ENCODE results near the gene PALD1.

The PALD1 gene

DNA sequence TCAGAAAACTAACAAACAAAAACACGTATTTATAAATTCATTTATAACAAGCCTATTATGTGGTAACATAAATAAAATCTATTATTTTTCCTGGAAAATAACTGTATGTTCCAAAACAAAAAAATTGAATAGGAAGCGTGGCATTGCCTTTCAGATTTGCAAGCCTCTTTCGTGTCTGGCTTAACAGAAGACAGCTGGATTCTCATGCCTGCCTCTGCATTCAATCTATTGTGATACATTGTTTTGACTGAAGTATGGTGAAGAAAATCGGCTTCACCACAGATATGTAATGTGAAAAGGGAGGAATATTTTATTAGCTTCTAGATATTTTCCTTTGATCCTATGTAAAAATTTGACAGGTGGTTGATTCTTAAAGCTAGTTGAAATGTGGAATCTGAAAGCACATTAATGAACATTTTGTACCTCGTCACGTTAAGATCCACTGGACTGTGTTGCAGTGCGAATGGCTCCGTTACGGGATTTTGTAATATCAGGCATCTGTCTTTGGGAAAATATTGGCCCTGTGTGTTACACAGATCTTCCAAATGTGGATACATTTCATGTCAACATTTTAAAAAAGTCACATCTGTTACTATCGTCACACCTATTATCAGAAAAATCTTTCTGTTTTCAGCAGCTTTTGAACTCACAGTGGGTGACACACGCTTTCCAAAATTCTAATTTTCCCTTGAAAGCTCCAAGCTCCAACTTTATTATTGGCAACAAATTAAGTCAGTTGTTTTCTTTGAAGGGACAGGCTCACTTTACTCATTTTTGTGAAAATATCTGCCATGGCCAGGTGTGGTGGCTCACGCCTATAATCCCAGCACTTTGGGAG lies 26.2 kb downstream of the PALD1 start:
- no peak for DNase-seq (ENCODE audit: low read depth, low spot score)

DNA sequence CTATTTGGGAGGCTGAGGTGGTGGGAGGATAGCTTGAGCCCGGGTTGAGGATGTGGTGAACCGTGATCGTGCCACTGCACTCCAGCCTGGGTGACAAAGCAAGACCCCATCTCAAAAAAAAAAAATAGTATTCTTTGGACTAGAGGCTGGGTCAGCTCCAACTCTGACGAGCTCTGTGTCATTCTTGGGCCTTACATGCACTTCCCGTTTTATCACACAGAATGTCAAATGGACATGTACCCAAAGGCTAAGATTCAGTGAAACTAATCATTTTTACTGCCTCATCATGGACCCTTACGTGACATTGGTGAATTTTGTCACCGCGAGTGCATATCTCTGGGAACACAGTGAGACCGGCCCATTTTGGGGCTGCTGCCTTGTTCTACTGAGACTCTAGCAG lies 27.3 kb downstream of the PALD1 start:
- DNase-seq (ENCODE audit: low read depth, low spot score), result no peak

DNA sequence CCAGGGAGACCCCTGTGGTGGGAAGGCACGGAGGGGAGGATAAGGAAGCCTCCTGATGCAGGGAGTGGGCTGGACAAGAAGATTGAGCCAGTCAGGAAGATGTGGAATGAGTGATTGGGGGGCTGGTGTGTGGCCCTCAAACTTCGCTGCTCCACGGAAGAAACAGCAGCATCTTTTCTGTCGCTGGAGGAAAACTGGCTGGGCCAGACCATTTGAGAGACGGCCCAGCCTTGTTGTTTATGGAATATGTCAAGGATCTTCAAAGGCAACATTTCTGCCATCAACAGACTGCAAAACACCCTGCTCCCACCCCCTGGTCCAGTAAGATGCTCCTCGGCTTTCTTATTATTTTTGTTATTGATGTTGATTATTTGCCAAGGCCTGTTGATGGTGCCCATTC lies 29.4 kb downstream of the PALD1 start:
- DNase-seq (ENCODE audit: low read depth, low spot score), result no peak

GRCh38 chr10:70508912-70509756 lies 30.6 kb downstream of the PALD1 start:
- no peak for DNase-seq (ENCODE audit: low read depth, low spot score)

GRCh38 chr10:70509757-70510147 lies 31.2 kb downstream of the PALD1 start:
- DNase-seq (ENCODE audit: low read depth, low spot score), result no peak

DNA sequence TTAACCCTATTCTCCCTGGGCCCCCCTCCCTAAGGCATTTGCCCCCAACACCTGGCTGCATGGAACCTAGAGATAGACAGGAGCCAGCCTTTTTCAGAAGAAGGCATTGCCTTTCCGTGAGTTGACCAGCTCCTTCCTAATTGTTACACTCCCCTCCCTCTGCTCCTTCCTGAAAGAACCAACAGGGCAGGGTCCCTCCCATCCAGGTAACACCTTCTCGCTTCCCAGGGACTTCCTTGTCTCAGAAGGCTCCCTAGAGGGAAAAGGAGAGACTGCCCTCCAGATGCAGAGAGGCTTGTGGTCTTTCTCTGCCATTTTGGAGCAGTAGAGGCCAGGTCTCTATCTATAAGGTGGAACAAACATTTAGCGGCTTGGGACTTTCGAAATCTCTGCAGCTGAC lies 31.9 kb downstream of the PALD1 start:
- DNase-seq (ENCODE audit: low read depth, low spot score), result no peak

DNA sequence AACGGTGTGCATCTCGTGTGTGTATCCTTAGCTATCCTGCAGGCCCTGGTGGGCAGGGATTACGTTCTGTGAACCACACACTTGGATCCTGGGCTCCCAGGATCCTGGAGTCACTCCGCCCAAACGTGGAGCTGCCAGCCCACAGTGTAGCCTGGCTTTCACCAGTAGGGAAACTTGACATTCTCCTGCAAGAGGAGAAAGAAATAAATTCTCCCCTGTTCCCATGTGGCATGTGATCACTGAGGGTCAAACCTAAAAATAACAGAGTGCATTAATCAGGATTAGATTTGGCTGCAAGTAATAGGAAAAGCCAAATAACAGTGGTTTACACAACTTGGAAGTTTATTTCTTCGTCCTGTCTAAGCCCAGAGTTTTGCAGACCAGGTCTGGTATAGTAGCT lies 32.3 kb downstream of the PALD1 start:
- DNase-seq (ENCODE audit: low read depth, low spot score), result no peak

DNA sequence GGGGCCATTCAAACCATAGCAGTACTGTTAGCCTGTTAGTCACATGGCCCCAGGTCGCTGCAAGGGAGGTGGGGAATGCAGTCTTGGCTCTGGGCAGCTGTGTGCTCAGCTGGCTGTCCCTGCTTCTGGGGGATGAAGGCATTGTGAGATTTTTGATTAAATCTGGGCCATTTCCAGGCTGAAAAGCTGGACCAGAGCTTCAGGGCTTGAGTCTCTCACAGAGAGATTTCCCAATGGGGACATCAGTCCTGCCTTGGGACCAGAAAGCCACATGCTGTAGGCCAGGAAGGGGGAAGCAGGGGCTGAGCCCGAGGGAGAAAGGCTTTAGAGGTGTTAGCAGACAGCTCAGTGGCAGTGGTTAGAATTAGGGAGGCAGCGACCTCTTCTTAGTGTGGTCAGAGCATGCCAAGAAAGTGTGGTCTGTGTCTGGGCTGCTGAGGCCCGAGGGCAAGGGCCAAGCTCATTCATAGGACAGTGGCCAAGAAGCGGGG lies 33.6 kb downstream of the PALD1 start:
- DNase-seq (ENCODE audit: low read depth, low spot score), result no peak

DNA sequence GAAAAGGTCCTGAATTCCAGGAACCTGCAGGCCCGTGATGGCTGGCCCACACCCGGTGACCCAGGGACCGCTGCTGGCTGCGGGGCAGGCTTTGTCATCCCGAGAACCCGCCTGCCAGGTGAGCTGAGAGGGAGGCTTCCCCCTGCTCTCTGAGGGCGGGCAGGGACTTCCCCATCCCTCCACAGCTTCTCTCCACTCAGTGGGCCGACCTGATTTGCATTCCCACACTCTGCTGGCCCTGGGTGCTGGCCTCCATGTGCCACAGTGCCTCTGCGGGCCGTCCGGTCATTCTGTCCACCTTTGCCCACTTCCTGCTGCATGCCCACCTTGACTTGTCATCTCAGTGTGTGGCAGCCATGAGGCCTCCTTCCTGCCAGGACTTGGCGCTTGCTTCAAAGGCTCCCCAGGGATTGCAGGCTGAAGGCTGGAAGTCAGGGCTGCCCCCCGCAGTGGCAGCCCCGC lies 35.3 kb downstream of the PALD1 start:
- DNase-seq (ENCODE audit: low read depth, low spot score), result no peak

GRCh38 chr10:70514591-70514990 lies 36.0 kb downstream of the PALD1 start:
- DNase-seq (ENCODE audit: low read depth, low spot score), result no peak

DNA sequence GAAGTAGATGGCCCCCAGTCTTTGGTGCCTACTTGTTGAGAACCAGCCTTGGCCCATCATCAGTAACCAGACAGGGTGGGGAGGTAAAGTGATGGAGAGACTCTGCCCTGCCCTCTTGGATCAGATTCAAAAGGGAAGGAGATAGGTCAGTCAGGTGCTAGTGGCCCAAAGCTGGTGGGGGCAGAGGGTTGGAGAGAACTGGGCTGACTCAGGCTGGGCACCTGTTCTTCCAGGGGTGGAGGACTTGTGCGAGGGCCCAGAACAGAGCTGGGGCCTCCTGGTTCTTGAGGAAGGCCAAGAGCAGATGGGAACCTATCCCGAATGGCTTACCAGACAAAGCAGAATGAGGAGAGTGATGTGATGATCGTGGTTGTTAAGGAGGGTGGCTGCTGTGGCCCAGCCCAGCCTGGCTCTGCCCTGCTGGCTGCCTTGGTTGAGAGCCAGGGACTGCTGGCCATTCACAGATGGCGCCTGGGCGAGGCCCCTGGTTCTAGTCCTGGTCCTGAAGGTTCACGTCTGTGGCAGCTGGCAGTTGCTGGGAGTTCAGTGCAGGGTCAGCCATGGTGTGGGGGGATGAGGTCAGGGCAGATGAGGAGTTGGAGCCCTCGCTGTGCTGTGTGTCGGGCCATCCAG lies 36.6 kb downstream of the PALD1 start:
- DNase-seq (ENCODE audit: low read depth, low spot score), result no peak

- no peak for DNase-seq (ENCODE audit: low read depth, low spot score)
These were observed 40.1 kb downstream of the PALD1 start for GRCh38 chr10:70518695-70519094.

- DNase-seq (ENCODE audit: low read depth, low spot score), result no peak
These were observed 44.5 kb downstream of the PALD1 start for GRCh38 chr10:70523057-70523456.

- no peak for DNase-seq (ENCODE audit: low read depth, low spot score)
These were observed 45.0 kb downstream of the PALD1 start for GRCh38 chr10:70523549-70523948.

- DNase-seq (ENCODE audit: low read depth, low spot score), result no peak
These were observed 49.7 kb downstream of the PALD1 start for GRCh38 chr10:70528314-70528713.

GRCh38 chr10:70528741-70529362 lies 50.3 kb downstream of the PALD1 start:
- DNase-seq (ENCODE audit: low read depth, low spot score), result no peak

DNA sequence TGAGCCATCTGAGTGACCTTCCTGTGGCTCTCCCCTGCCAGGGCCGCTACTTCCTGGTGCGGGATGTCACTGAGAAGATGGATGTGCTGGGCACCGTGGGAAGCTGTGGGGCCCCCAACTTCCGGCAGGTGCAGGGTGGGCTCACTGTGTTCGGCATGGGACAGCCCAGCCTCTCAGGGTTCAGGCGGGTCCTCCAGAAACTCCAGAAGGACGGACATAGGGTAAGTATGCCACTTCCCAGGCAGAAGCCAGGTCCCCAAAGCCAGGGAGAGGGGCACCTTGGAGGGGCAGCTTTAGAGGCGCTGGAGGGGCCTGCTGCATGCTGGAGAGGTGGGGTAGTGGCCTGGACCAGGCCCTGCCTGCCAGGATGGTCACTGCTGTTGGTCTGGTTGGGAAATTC lies 51.3 kb downstream of the PALD1 start:
- no peak for DNase-seq (ENCODE audit: low read depth, low spot score)

DNA sequence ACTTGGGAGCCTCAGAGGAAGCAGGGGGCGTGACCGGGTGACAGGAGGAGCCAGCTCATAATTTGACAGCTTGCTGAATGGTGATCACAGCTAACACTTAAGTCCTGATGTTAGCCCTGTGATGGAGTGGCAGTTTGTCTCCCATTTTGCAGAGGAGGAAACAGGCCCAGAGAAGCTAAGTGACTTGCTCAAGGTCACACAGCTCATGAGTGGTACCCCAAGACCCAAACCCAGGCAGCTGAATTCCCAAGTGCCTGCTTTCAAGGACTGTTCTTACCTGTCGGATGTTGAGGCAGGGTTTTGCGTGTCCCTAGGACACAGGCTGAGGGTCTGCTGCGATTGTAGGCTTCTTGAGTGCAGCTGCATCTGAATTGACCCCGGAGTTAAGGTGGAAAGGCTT lies 51.7 kb downstream of the PALD1 start:
- no peak for DNase-seq (ENCODE audit: low read depth, low spot score)

DNA sequence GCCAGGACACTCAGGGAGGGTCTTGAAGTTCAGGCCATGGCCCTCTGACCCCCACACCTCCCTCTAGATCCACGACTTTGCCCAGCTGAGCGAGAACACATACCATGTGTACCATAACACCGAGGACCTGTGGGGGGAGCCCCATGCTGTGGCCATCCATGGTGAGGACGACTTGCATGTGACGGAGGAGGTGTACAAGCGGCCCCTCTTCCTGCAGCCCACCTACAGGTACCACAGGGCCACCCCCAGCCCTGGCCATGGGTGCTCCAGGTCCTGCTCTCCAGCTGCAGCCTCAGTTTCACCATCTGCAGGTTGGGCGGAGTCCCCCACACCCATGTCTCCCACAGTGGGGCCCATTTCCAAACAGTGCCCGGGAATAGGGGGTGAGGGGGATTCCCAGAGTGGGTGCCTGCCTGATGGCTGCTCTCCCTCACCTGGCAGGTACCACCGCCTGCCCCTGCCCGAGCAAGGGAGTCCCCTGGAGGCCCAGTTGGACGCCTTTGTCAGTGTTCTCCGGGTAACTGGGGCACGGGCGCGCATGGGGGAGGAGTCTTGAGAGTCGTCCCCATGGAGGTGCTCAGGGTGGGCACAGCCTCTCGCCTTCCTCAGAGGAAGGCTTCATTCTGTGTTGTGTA lies 54.1 kb downstream of the PALD1 start:
- no peak for DNase-seq (ENCODE audit: low read depth, low spot score)

- DNase-seq (ENCODE audit: low read depth, low spot score), result no peak
These were observed 54.6 kb downstream of the PALD1 start for GRCh38 chr10:70533189-70533558.

- no peak for DNase-seq (ENCODE audit: low read depth, low spot score)
These were observed 55.7 kb downstream of the PALD1 start for GRCh38 chr10:70534281-70534680.

Data from activated CD4-positive, CD25-positive, alpha-beta regulatory T cell treated with anti-CD3 and anti-CD28 coated beads, Interleukin-2, amount 50 U/mL, for 16 hours (primary cell).